Astrocyte of the cerebellum (primary cell): ENCODE data around the gene NMT1.

ENCODE experiments used
- DNase-seq: peaks from one replicate; pipeline ENCODE4 v3.0.0-alpha.2; 2011; ENCODE audit warnings: low read depth
- H3K4me3 ChIP-seq: 2 replicates; pipeline ENCODE4 v1.5.1; 2011; ENCODE audit warnings: mild to moderate bottlenecking, low read depth, low read length, moderate library complexity
- in situ Hi-C: cut with HindIII; loops from 2 replicates; pipeline ENCODE4 v1.10.0; 2017; ENCODE audit warnings: low sequenced_read_pairs
- TF ChIP-seq, protein P1 (sequence below): IDR thresholded peaks from 2 replicates; pipeline ENCODE4 v1.5.1; 2012; ENCODE audit warnings: low read length, low read depth, moderate library complexity, mild to moderate bottlenecking; ENCODE audit errors: missing control alignments

Gene NMT1

DNA sequence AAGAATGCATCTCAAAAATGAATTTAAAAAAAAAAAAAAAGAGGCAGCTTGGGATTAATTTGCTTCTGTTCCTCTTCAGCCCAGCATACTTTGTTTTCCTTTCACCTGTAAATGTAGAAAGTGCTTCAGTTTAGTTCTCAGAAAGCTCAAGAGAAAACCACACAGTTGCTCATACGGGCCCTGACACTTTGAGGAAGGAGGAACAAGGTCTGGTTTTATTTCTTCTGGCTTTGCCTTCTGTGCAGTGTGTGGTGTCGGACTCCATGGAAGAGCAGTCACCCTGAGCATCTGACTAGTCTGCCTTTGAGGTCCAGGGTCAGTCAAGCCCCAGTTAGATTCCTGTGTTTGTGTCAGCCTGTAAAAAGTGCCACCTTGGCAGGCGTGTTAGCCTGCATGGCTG, 27.6 kb downstream of the NMT1 start:
- TF ChIP-seq, protein P1, sequence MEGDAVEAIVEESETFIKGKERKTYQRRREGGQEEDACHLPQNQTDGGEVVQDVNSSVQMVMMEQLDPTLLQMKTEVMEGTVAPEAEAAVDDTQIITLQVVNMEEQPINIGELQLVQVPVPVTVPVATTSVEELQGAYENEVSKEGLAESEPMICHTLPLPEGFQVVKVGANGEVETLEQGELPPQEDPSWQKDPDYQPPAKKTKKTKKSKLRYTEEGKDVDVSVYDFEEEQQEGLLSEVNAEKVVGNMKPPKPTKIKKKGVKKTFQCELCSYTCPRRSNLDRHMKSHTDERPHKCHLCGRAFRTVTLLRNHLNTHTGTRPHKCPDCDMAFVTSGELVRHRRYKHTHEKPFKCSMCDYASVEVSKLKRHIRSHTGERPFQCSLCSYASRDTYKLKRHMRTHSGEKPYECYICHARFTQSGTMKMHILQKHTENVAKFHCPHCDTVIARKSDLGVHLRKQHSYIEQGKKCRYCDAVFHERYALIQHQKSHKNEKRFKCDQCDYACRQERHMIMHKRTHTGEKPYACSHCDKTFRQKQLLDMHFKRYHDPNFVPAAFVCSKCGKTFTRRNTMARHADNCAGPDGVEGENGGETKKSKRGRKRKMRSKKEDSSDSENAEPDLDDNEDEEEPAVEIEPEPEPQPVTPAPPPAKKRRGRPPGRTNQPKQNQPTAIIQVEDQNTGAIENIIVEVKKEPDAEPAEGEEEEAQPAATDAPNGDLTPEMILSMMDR, result no peak
- H3K4me3 ChIP-seq, result no peak overlapping the region
- in situ Hi-C loops, result no loop called here
- no peak for DNase-seq

- in situ Hi-C loops, result no loop called here
- DNase-seq, result no peak
- TF ChIP-seq, protein P1, result no peak
Observed at GRCh38 chr17:45090711-45091110, 29.6 kb downstream of the NMT1 start.

GRCh38 chr17:45091778-45092425, 30.8 kb downstream of the NMT1 start:
- in situ Hi-C loops, result no loop called here
- DNase-seq, result no peak
- H3K4me3 ChIP-seq, result no peak overlapping the region
- TF ChIP-seq, protein P1, result no peak

More at GRCh38 chr17:45090711-45091110, 29.6 kb downstream of the NMT1 start:
- H3K4me3 ChIP-seq, result no peak overlapping the region

DNA sequence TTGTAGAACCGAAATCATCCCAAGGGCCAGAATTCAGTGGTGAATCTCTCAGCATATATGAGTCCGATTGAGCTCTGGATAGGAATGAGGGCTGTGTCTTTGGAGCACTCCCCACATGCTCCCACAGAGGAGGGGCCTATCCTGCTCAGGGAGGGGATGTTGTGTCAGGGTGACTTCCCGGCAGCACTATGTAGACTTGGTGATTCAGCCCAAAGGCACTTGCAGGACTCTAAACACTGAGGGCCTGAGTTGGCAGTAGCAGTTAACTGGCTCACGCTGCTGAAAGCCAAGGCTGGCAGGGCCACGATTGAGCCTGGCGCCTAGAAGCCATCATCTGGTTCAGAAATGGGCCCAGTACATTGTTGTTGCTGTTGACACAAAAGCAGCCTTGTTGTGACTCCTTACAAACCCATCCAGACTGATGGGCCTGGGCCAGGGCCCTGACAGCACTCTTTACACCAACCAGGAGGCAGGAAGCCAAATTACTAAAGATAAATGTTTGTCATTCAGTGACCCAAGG, 31.9 kb downstream of the NMT1 start:
- DNase-seq, result peak; percentile 96
- no peak overlapping the region for H3K4me3 ChIP-seq
- TF ChIP-seq, protein P1, result no peak
- in situ Hi-C loops, result no loop called here

DNA sequence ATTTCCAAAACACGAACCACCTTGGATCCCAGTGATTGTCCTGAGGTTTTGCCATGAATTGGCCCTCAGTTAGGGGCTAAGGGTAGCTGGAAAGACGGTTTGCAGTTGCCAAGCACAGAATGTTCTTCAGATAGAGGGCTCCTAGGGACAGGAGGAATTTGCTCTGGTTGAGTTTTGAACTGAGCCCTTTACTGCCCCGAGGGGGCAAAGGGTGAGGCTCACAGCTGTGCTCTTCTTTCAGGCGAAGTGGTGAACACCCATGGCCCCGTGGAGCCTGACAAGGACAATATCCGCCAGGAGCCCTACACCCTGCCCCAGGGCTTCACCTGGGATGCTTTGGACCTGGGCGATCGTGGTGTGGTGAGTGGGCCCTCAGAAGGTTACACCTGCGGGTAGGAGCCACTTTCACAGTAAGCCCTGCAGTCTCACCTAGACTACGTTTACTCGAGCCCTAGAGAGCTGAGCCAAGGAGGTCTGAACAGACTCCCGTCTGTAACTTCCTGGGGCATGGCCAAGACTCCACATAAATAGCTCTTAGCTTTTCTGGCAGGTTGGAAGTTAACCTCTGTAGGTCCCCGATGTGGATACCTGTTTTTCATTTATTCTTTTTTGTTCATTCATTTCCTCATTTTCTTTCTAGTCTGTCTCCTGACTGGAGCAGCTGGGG, 32.5 kb downstream of the NMT1 start:
- no peak overlapping the region for H3K4me3 ChIP-seq
- in situ Hi-C loops, result no loop called here
- TF ChIP-seq, protein P1, result no peak
- no peak for DNase-seq

DNA sequence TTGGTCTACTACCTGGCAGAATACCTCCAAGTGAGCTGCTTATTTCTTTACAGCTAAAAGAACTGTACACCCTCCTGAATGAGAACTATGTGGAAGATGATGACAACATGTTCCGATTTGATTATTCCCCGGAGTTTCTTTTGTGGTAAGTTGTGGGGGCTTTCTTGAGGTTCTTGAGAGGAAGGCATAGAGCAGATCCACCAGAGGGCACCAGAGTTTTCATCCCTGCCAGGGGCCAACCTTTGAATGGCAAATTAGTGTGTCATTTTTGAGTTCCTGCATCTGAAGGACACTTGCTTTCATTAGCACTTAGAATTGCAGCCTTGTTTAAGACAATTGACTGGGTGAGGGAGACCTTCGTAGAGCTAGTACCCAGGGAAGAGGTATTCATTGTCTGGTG, 35.0 kb downstream of the NMT1 start:
- no peak for DNase-seq
- in situ Hi-C loops, result no loop called here
- TF ChIP-seq, protein P1, result peak; percentile 75

More for the DNA sequence above, 35.0 kb downstream of the NMT1 start:
- no peak overlapping the region for H3K4me3 ChIP-seq
